H1 (cell line): ENCODE measurements around the gene RPL37A. TPM values are rescaled to one million over a fixed set of nuclear protein-coding genes. Genes with fewer than 3 reads are reported as not detected.

Source experiments
- CTCF ChIA-PET: fragments of 300-600 bp; sonication (Branson Sonifier 250); formaldehyde crosslinking; loops from one replicate; lab custom pipeline; 2021; ENCODE audit not compliant: partially characterized antibody; lab: Charles Lee
- POLR2A ChIA-PET: fragments of 300-600 bp; sonication (Branson Sonifier 250); formaldehyde crosslinking; loops from one replicate; lab custom pipeline; 2021; ENCODE audit warnings: inconsistent platforms; ENCODE audit not compliant: partially characterized antibody; lab: Charles Lee
- DNase-seq, 2 experiments: peaks; one replicate each; pipeline versions ENCODE4 v3.0.0 to v3.0.0-alpha.2; 2010 to 2022; ENCODE audit warnings: low spot score in 2 of 2, low read depth in 1 of 2, mixed read lengths in 1 of 2
- FAIRE-seq: peaks from 2 replicates; lab custom pipeline; 2011; peaks lifted over from hg19 to GRCh38; lab: Jason Lieb, UNC
- H2AFZ ChIP-seq: 2 replicates; pipeline ENCODE4 v1.8.1; 2012; ENCODE audit warnings: low read length, inconsistent platforms
- H2AK5ac ChIP-seq: 2 replicates; pipeline ENCODE4 v1.6.1; 2013; ENCODE audit warnings: low read depth, low read length
- H2BK120ac ChIP-seq: replicated peaks from 2 replicates; pipeline ENCODE3; 2013; ENCODE audit warnings: low read depth, low read length, inconsistent platforms
- H2BK12ac ChIP-seq: 2 replicates; pipeline ENCODE4 v1.6.1; 2013; ENCODE audit warnings: low read depth, low read length
- H2BK15ac ChIP-seq: 2 replicates; pipeline ENCODE4 v1.6.1; 2013; ENCODE audit warnings: low read length
- H2BK20ac ChIP-seq: 2 replicates; pipeline ENCODE4 v1.6.1; 2013; ENCODE audit warnings: low read length
- H2BK5ac ChIP-seq: 2 replicates; pipeline ENCODE4 v1.6.1; 2013; ENCODE audit warnings: low read depth, low read length
- H3K14ac ChIP-seq: 2 replicates; pipeline ENCODE4 v1.6.1; 2013; ENCODE audit warnings: inconsistent platforms; ENCODE audit not compliant: insufficient read length
- H3K18ac ChIP-seq: 2 replicates; pipeline ENCODE4 v1.6.1; 2013; ENCODE audit warnings: low read length; ENCODE audit errors: extremely low read depth
- H3K23ac ChIP-seq: 2 replicates; pipeline ENCODE4 v1.6.1; 2013; ENCODE audit warnings: inconsistent platforms; ENCODE audit not compliant: insufficient read length
- H3K23me2 ChIP-seq: 2 replicates; pipeline ENCODE4 v1.6.1; 2013; ENCODE audit warnings: low read depth, low read length
- H3K27ac ChIP-seq: 2 replicates; pipeline ENCODE4 v1.6.1; 2011; ENCODE audit warnings: low read depth, low read length, inconsistent platforms
- H3K27me3 ChIP-seq, 4 experiments: replicated peaks in 1 of 4; 1 replicate in 1 of 4; 2 replicates in 3 of 4; pipeline versions ENCODE4 v1.6.1 to v1.8.1; 2011 to 2013; ENCODE audit warnings: low read length in 3 of 4, mild to moderate bottlenecking in 3 of 4, inconsistent platforms in 2 of 4, mixed read lengths in 2 of 4, moderate library complexity in 1 of 4; ENCODE audit not compliant: control insufficient read depth in 3 of 4, insufficient read depth in 3 of 4; ENCODE audit errors: extremely low read depth in 1 of 4
- H3K36me3 ChIP-seq, 4 experiments: 2 replicates each; pipeline versions ENCODE4 v1.6.1 to v1.8.1; 2011 to 2013; ENCODE audit warnings: mild to moderate bottlenecking in 4 of 4, low read length in 3 of 4, moderate library complexity in 2 of 4, control low read depth in 1 of 4, inconsistent platforms in 1 of 4; ENCODE audit not compliant: insufficient read depth in 4 of 4, control insufficient read depth in 2 of 4
- H3K4ac ChIP-seq: replicated peaks from 2 replicates; pipeline ENCODE3; 2013; ENCODE audit warnings: low read length, low read depth, mixed read lengths, inconsistent platforms; ENCODE audit not compliant: insufficient read length
- H3K4me1 ChIP-seq, 4 experiments: replicated peaks in 1 of 4; 1 replicate in 1 of 4; 2 replicates in 3 of 4; pipeline versions ENCODE4 v1.6.1 to v1.8.1; 2011 to 2013; ENCODE audit warnings: low read length in 3 of 4, inconsistent platforms in 2 of 4, mixed read lengths in 1 of 4; ENCODE audit not compliant: insufficient read depth in 4 of 4, control insufficient read depth in 3 of 4
- H3K4me2 ChIP-seq, 2 experiments: 2 replicates each; pipeline versions ENCODE4 v1.6.1 to v1.8.1; 2011 to 2013; ENCODE audit warnings: low read depth in 2 of 2, low read length in 2 of 2, control low read depth in 1 of 2, inconsistent platforms in 1 of 2, mild to moderate bottlenecking in 1 of 2; ENCODE audit not compliant: insufficient read depth in 1 of 2
- H3K4me3 ChIP-seq, 4 experiments: fragments of 200-600, 300-600 bp in 1 of 4; sonication (generic), shearing (Covaris generic), sonication (Bioruptor Twin) in 1 of 4; 2 replicates each; pipeline versions ENCODE4 v1.5.1 to v1.8.1; 2011 to 2016; ENCODE audit warnings: low read length in 4 of 4, low read depth in 3 of 4, control low read depth in 2 of 4, inconsistent platforms in 2 of 4, mild to moderate bottlenecking in 2 of 4, mixed read lengths in 1 of 4, moderate library complexity in 1 of 4; ENCODE audit not compliant: insufficient read depth in 2 of 4; ENCODE audit errors: extremely low read depth in 1 of 4
- H3K56ac ChIP-seq: replicated peaks from 2 replicates; pipeline ENCODE3; 2013; ENCODE audit warnings: low read depth, mild to moderate bottlenecking, mixed read lengths, low read length, inconsistent platforms; ENCODE audit not compliant: insufficient read length
- H3K79me1 ChIP-seq: 2 replicates; pipeline ENCODE4 v1.6.1; 2013; ENCODE audit warnings: low read depth, low read length, control low read depth
- H3K79me2 ChIP-seq, 2 experiments: 2 replicates each; pipeline versions ENCODE4 v1.6.1 to v1.8.1; 2012 to 2013; ENCODE audit warnings: low read length in 2 of 2, mild to moderate bottlenecking in 2 of 2, inconsistent platforms in 1 of 2; ENCODE audit not compliant: insufficient read depth in 2 of 2, control insufficient read depth in 1 of 2
- H3K9ac ChIP-seq, 4 experiments: replicated peaks in 1 of 4; 1 replicate in 1 of 4; 2 replicates in 3 of 4; pipeline versions ENCODE4 v1.6.1 to v1.8.1; 2011 to 2013; ENCODE audit warnings: low read depth in 3 of 4, low read length in 3 of 4, control low read depth in 2 of 4, mild to moderate bottlenecking in 2 of 4, moderate library complexity in 2 of 4, inconsistent platforms in 1 of 4; ENCODE audit errors: extremely low read depth in 1 of 4
- H3K9me3 ChIP-seq, 2 experiments: 2 replicates each; pipeline versions ENCODE4 v1.6.1 to v1.8.1; 2012 to 2013; ENCODE audit warnings: mild to moderate bottlenecking in 2 of 2, moderate library complexity in 2 of 2, control low read depth in 1 of 2, inconsistent platforms in 1 of 2, low read depth in 1 of 2, low read length in 1 of 2, mixed read lengths in 1 of 2; ENCODE audit not compliant: insufficient read depth in 2 of 2
- H4K20me1 ChIP-seq, 2 experiments: replicated peaks in 1 of 2; 2 replicates each; pipeline versions ENCODE3 to v1.8.1; 2011 to 2013; ENCODE audit warnings: inconsistent platforms in 2 of 2, low read length in 2 of 2, mild to moderate bottlenecking in 1 of 2; ENCODE audit not compliant: insufficient read depth in 2 of 2, control insufficient read depth in 1 of 2
- H4K5ac ChIP-seq: 2 replicates; pipeline ENCODE4 v1.6.1; 2013; ENCODE audit warnings: low read length, low read depth, mixed read lengths, inconsistent platforms; ENCODE audit not compliant: insufficient read length
- H4K8ac ChIP-seq: 2 replicates; pipeline ENCODE4 v1.8.0; 2013; ENCODE audit warnings: mild to moderate bottlenecking, moderate library complexity, low read length, inconsistent platforms; ENCODE audit not compliant: insufficient read depth; ENCODE audit errors: extremely low read depth
- H4K91ac ChIP-seq: replicated peaks from 2 replicates; pipeline ENCODE3; 2013; ENCODE audit warnings: low read length, mixed read lengths, inconsistent platforms; ENCODE audit not compliant: insufficient read length
- CBX5 ChIP-seq: fragments of 300-800, 300-1000 bp; sonication (generic); IDR thresholded peaks from 2 replicates; pipeline ENCODE4 v1.7.1; 2016; ENCODE audit warnings: antibody characterized with exemption, low read length, low read depth
- GTF2F1 ChIP-seq: IDR thresholded peaks from 2 replicates; pipeline ENCODE4 v1.6.1; 2012; ENCODE audit warnings: low read depth, low read length, improper control_type of control experiment, borderline replicate concordance
- HDAC6 ChIP-seq: IDR thresholded peaks from one replicate; pipeline ENCODE4 v1.7.1; 2012; ENCODE audit warnings: low read depth, mild to moderate bottlenecking, inconsistent platforms, low read length, moderate library complexity
- MAFK ChIP-seq: IDR thresholded peaks from 2 replicates; pipeline ENCODE4 v1.6.1; 2012; ENCODE audit warnings: low read depth, mild to moderate bottlenecking, improper control_type of control experiment, low read length
- NANOG ChIP-seq: IDR thresholded peaks from 2 replicates; pipeline ENCODE4 v1.6.1; 2011; ENCODE audit warnings: low read length, low read depth, mild to moderate bottlenecking, inconsistent platforms; ENCODE audit not compliant: insufficient read depth, poor library complexity, severe bottlenecking
- POLR2AphosphoS5 ChIP-seq: IDR thresholded peaks from 2 replicates; pipeline ENCODE4 v1.6.1; 2011; ENCODE audit warnings: low read depth, low read length
- WGBS, 2 experiments: shearing (Covaris generic) in 1 of 2; methylation state at CpG; one replicate each; pipeline versions ENCODE4 v1.1.6 to v1.1.7; 2013 to 2015; ENCODE audit warnings: low lambda C conversion rate in 2 of 2, mixed read lengths in 2 of 2, inconsistent platforms in 1 of 2, low coverage in 1 of 2, missing lambda C conversion rate in 1 of 2; ENCODE audit not compliant: insufficient replicate concordance in 2 of 2, insufficient coverage in 1 of 2, insufficient read length in 1 of 2; ENCODE audit errors: extremely low coverage in 1 of 2, missing lambda C conversion rate in 1 of 2; 5-methylcytosine and 5-hydroxymethylcytosine counted together
- polyA plus RNA-seq, 7 experiments: library from polyadenylated mRNA; depleted of rRNA in 3 of 7; stranded (reverse) in 5 of 7; unstranded in 2 of 7; fragments of >200 nt in 5 of 7; fragments of 200-250 nt in 2 of 7; gene quantifications; 1 replicate in 5 of 7; 2 replicates in 1 of 7; 4 replicates in 1 of 7; pipeline versions ENCODE4 v1.2.1 to v1.2.3, GENCODE V29; 2011 to 2013; ENCODE audit warnings: missing spikeins in 2 of 7, mixed read lengths in 2 of 7
- total RNA-seq: library from RNA; stranded (reverse); fragmentation: NEBNext Ultra II Directional; extraction: Animal tissue kit (Norgen Biotek cat#: 25700); gene quantifications from 2 replicates; pipeline ENCODE4 v1.2.1, GENCODE V29; 2021

RPL37A gene
- total and polyA plus RNA-seq, 2 of the 8 experiments (the other 6 are each of a cell fraction or from before 2014, with no cell fraction given), result 1,737 to 3,180 TPM

- no peaks in the 10 kb centered on the region for H3K27me3 ChIP-seq
- no peaks in the 10 kb centered on the region for H3K9me3 ChIP-seq
- no peak overlapping the region for H2BK5ac ChIP-seq
- no peak overlapping the region for H3K4ac ChIP-seq
- no peak overlapping the region for H3K56ac ChIP-seq
- ChIA-PET POLR2A (interaction anchor here (0.6 to 2.3 kb wide), 7 partner anchors 13 to 128 kb away, joined by 3 to 6 read pairs (median 3); partner anchors contain the start of gene RPL37A), CTCF (interaction anchor here (0.8 to 12.8 kb wide), 34 partner anchors 10 to 1193 kb away, joined by 3 to 493 read pairs (median 6); partner anchors contain the start of gene IGFBP2)
- no peak overlapping the region for H2BK20ac ChIP-seq
- peaks cover 0 to 5% (median 0%) of the 10 kb centered on the region in 4 experiments; a peak in 2 of 8 replicates for H3K36me3 ChIP-seq
- no peaks in the 10 kb centered on the region; a peak in 1 of 7 replicates for H3K4me1 ChIP-seq
- H3K9ac ChIP-seq, result no peak overlapping the region
- no peaks in the 10 kb centered on the region for H3K79me1 ChIP-seq
- H4K20me1 ChIP-seq, result no peaks in the 10 kb centered on the region
- no peak overlapping the region for H3K14ac ChIP-seq
- 91% methylated on average over 4 of the region's 4 CpGs; no CpG with 5 or more reads in 1 of the 2 experiments for WGBS, 2 experiments
- no peak overlapping the region for H2BK15ac ChIP-seq
- H2AFZ ChIP-seq, result no peak overlapping the region
- no peak overlapping the region for H4K91ac ChIP-seq
- TF ChIP-seq CBX5 (no peak), GTF2F1 (no peak), HDAC6 (no peak), NANOG (no peak), MAFK (no peak), POLR2AphosphoS5 (no peak)
- H2AK5ac ChIP-seq, result no peak overlapping the region
- no peak overlapping the region for H2BK12ac ChIP-seq
- DNase-seq (no peak), FAIRE-seq (no peak)
- no peaks in the 10 kb centered on the region for H3K23me2 ChIP-seq
- H3K23ac ChIP-seq, result no peak overlapping the region
- no peak overlapping the region for H3K4me2 ChIP-seq
- H3K79me2 ChIP-seq, result no peaks in the 10 kb centered on the region
- no peak overlapping the region for H3K18ac ChIP-seq
- no peak overlapping the region for H2BK120ac ChIP-seq
- H3K4me3 ChIP-seq, result no peak overlapping the region
- no peak overlapping the region for H3K27ac ChIP-seq
- H4K8ac ChIP-seq, result no peak overlapping the region
- H4K5ac ChIP-seq, result no peak overlapping the region
Measured at GRCh38 chr2:216520112-216520511, 21.5 kb downstream of the RPL37A start.
